IMR-90 (cell line): ENCODE results near the gene CBFA2T3.

Experiments
- BHLHE40 ChIP-seq: fragments of 150-350 bp; IDR thresholded peaks from 2 replicates; pipeline ENCODE4 v1.6.1; 2016; ENCODE audit warnings: mild to moderate bottlenecking, low read depth, low read length
- CHD1 ChIP-seq: IDR thresholded peaks from 2 replicates; pipeline ENCODE4 v1.6.1; 2012; ENCODE audit warnings: low read depth, low read length, improper control_type of control experiment
- MAFK ChIP-seq: IDR thresholded peaks from 2 replicates; pipeline ENCODE4 v1.6.1; 2012; ENCODE audit warnings: low read depth, low read length, improper control_type of control experiment
- POLR2A ChIP-seq: IDR thresholded peaks from 2 replicates; pipeline ENCODE4 v1.6.1; 2012; ENCODE audit warnings: mild to moderate bottlenecking, low read depth, low read length
- RCOR1 ChIP-seq: IDR thresholded peaks from 2 replicates; pipeline ENCODE4 v1.6.1; 2012; ENCODE audit warnings: mild to moderate bottlenecking, low read length, improper control_type of control experiment; ENCODE audit not compliant: insufficient replicate concordance
- SMC3 ChIP-seq: fragments of 150-350 bp; IDR thresholded peaks from 2 replicates; pipeline ENCODE4 v1.6.1; 2016; ENCODE audit warnings: low read depth, mild to moderate bottlenecking, antibody characterized with exemption, low read length, moderate library complexity
- TF ChIP-seq, protein P1 (sequence below): fragments of 150-350 bp; IDR thresholded peaks from 2 replicates; pipeline ENCODE4 v1.6.1; 2017; ENCODE audit warnings: mild to moderate bottlenecking, antibody characterized with exemption, low read length, low read depth
- TF ChIP-seq, protein P2 (sequence below): conservative IDR thresholded peaks from 2 replicates; pipeline ENCODE4 v1.5.1; 2012; ENCODE audit warnings: mild to moderate bottlenecking, low read depth, low read length, improper control_type of control experiment

DNA sequence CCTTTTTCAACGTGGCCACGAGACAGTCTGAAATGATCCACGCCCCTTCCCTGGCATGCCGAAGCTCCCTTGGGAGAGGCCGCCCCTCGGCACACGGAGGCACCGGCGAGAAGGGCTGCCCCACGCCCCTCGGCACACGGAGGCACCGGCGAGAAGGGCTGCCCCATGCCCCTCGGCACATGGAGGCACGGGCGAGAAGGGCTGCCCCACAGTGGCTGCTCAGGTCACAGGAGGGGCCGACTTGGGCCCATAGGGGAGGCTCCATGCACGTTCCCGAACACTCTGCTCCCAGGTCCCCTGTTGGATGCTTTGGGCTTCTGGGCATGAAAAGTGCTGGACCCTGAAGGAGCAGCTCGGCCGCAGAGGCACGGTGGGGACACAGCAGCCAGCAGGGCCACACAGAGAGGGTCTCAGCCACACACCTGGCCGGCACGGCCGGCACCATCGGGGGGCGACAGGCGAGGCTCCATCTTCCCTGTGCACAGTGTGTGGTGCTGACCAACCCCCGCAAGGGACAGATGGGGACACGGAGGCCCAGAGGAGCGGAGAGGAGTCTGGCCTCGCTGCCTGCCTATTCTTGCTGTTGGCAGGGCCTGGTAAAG is 42.8 kb downstream of the CBFA2T3 start:
- no peak for TF ChIP-seq CHD1
- TF ChIP-seq, protein P1, sequence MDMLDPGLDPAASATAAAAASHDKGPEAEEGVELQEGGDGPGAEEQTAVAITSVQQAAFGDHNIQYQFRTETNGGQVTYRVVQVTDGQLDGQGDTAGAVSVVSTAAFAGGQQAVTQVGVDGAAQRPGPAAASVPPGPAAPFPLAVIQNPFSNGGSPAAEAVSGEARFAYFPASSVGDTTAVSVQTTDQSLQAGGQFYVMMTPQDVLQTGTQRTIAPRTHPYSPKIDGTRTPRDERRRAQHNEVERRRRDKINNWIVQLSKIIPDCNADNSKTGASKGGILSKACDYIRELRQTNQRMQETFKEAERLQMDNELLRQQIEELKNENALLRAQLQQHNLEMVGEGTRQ = no peak
- TF ChIP-seq, protein P2, sequence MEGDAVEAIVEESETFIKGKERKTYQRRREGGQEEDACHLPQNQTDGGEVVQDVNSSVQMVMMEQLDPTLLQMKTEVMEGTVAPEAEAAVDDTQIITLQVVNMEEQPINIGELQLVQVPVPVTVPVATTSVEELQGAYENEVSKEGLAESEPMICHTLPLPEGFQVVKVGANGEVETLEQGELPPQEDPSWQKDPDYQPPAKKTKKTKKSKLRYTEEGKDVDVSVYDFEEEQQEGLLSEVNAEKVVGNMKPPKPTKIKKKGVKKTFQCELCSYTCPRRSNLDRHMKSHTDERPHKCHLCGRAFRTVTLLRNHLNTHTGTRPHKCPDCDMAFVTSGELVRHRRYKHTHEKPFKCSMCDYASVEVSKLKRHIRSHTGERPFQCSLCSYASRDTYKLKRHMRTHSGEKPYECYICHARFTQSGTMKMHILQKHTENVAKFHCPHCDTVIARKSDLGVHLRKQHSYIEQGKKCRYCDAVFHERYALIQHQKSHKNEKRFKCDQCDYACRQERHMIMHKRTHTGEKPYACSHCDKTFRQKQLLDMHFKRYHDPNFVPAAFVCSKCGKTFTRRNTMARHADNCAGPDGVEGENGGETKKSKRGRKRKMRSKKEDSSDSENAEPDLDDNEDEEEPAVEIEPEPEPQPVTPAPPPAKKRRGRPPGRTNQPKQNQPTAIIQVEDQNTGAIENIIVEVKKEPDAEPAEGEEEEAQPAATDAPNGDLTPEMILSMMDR = no peak
- no peak for TF ChIP-seq POLR2A
- no peak for TF ChIP-seq MAFK
- TF ChIP-seq RCOR1 = no peak
- no peak for TF ChIP-seq BHLHE40
- no peak for TF ChIP-seq SMC3
